Ovary (tissue), 9 donors: ENCODE data around the gene WWTR1. TPM values are rescaled to one million over a fixed set of nuclear protein-coding genes. Genes with fewer than 3 reads are reported as not detected.

ENCODE experiments used
- DNase-seq, 5 donors: peaks; one replicate each; pipeline ENCODE4 v3.0.0-alpha.2; 2019 to 2020
- H3K27ac ChIP-seq, 2 donors: fragments of 200-600 bp; one replicate each; pipeline versions ENCODE4 v1.5.1 to v1.8.0; 2019 to 2022
- H3K27me3 ChIP-seq: fragments of 200-600 bp; one replicate; pipeline ENCODE4 v1.8.0; 2022
- H3K36me3 ChIP-seq: fragments of 200-600 bp; sonication (generic); one replicate; pipeline ENCODE4 v1.5.1; 2019
- H3K4me1 ChIP-seq: one replicate; pipeline ENCODE4 v1.8.1; 2013; ENCODE audit warnings: mild to moderate bottlenecking, moderate library complexity; ENCODE audit not compliant: insufficient read depth
- H3K4me3 ChIP-seq: fragments of 200-600 bp; sonication (generic); one replicate; pipeline ENCODE4 v1.5.1; 2017
- H3K9me3 ChIP-seq, 2 donors: fragments of 200-600 bp in 1 of 2; sonication (generic) in 1 of 2; one replicate each; pipeline versions ENCODE4 v1.5.1 to v1.8.1; 2013 to 2019; ENCODE audit warnings: mild to moderate bottlenecking in 1 of 2, moderate library complexity in 1 of 2
- EP300 ChIP-seq: sonication (generic); formaldehyde crosslinking; IDR thresholded peaks from one replicate; pipeline ENCODE4 v1.6.1; 2017; ENCODE audit warnings: antibody characterized with exemption
- POLR2A ChIP-seq: fragments of 450-650 bp; IDR thresholded peaks from one replicate; pipeline ENCODE4 v1.6.1; 2017; ENCODE audit warnings: antibody characterized with exemption, mild to moderate bottlenecking, moderate library complexity
- WGBS, 3 donors: extraction: QIAGEN DNeasy Blood & Tissue Kit in 1 of 3; methylation state at CpG; one replicate each; pipeline versions ENCODE4 v1.1.5 to v1.1.7; 2013 to 2017; 5-methylcytosine and 5-hydroxymethylcytosine counted together
- intact Hi-C, 4 donors: fragments of 100-400 bp; cut with DNase I; formaldehyde crosslinking; loops; one replicate each; pipeline versions ENCODE4 v1.11.0 to v1.15.1; 2022 to 2023
- polyA plus RNA-seq, 2 donors: library from polyadenylated mRNA; stranded (reverse); fragments of 200-250 nt in 1 of 2; fragments of 350-450 nt in 1 of 2; fragmentation: Illumina TruSeq in 1 of 2; extraction: RNeasy Lipid Tissue Mini Kit (QIAGEN cat#74804) in 1 of 2; gene quantifications; one replicate each; pipeline ENCODE4 v1.2.3, GENCODE V29; 2013 to 2014
- total RNA-seq, 7 donors: library from RNA; depleted of rRNA in 2 of 7; stranded (reverse); fragments of >200 nt in 2 of 7; fragmentation: NEBNext Ultra II Directional in 3 of 7; extraction: Animal tissue kit (Norgen Biotek cat#: 25700) in 3 of 7; gene quantifications; one replicate each; pipeline versions ENCODE4 v1.1.0 to v1.2.4, GENCODE V29; 2016 to 2023
- TF ChIP-seq, protein P1 (sequence below), 3 donors: fragments of 450-650 bp in 2 of 3; fragments of 200-600 bp in 1 of 3; IDR thresholded peaks; one replicate each; pipeline versions ENCODE4 v1.5.1 to v1.8.0; 2016 to 2022; ENCODE audit warnings: antibody characterized with exemption in 3 of 3, mild to moderate bottlenecking in 1 of 3
- donor health status: DM: no; HTN: no; CAD: no; lungs with moderate emphysema.
- donor health status: DM: no; HTN: no; CAD: no.
- donor health status: Bipolar disorder and iron deficiency.
- donor health status: DM: yes; HTN: yes; CAD: no.
- donor health status: DM: no; HTN: no; CAD: no.
- donor health status: DM: yes; HTN: yes; CAD: no.

WWTR1 gene
- total and polyA plus RNA-seq, 9 donors = 65.4 to 160 (median 96.4) TPM

DNA sequence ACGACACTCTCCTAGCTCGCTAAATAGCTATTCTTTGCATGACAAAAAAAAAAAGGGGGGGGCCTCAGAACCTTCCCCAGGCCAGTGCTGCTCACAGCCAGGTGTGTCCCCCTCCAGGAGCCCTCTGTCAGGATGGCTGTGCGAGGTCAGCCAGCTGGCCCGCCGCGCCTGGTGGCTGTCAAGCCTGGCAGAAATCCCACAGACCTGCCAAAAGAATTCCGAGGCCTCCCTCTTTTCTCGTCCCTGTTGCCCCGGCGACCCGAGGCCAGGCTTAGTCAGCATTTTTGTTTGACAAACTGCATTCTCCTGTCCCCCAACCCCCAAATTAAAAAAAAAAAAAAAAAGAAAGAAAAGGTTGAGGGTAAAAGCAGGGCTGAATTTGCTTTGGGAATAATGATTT, 121.4 kb downstream of the WWTR1 start:
- no peaks in the 10 kb centered on the region for H3K36me3 ChIP-seq
- intact Hi-C loops = loop anchor here in 2 of 4 donors (5.0 to 10.0 kb wide), 3 partner anchors 58 to 121 kb away; partner anchors contain the start of gene WWTR1 (in 2 of the 2)
- H3K27ac ChIP-seq = peak overlapping the region; percentile 21 to 73
- TF ChIP-seq EP300 (no peak), POLR2A (no peak)
- TF ChIP-seq, protein P1, sequence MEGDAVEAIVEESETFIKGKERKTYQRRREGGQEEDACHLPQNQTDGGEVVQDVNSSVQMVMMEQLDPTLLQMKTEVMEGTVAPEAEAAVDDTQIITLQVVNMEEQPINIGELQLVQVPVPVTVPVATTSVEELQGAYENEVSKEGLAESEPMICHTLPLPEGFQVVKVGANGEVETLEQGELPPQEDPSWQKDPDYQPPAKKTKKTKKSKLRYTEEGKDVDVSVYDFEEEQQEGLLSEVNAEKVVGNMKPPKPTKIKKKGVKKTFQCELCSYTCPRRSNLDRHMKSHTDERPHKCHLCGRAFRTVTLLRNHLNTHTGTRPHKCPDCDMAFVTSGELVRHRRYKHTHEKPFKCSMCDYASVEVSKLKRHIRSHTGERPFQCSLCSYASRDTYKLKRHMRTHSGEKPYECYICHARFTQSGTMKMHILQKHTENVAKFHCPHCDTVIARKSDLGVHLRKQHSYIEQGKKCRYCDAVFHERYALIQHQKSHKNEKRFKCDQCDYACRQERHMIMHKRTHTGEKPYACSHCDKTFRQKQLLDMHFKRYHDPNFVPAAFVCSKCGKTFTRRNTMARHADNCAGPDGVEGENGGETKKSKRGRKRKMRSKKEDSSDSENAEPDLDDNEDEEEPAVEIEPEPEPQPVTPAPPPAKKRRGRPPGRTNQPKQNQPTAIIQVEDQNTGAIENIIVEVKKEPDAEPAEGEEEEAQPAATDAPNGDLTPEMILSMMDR (IDR thresholded peaks at IDR 0.05) = no peak
- H3K4me3 ChIP-seq = no peak overlapping the region
- H3K27me3 ChIP-seq = no peaks in the 10 kb centered on the region
- DNase-seq = peak; percentile 55 to 70 (median 59)
- H3K9me3 ChIP-seq = no peaks in the 10 kb centered on the region
- H3K4me1 ChIP-seq = peaks cover 30% of the 10 kb centered on the region
- WGBS, 3 donors = 12 to 16% (median 15%) methylated on average over 11 of the region's 11 CpGs

DNA sequence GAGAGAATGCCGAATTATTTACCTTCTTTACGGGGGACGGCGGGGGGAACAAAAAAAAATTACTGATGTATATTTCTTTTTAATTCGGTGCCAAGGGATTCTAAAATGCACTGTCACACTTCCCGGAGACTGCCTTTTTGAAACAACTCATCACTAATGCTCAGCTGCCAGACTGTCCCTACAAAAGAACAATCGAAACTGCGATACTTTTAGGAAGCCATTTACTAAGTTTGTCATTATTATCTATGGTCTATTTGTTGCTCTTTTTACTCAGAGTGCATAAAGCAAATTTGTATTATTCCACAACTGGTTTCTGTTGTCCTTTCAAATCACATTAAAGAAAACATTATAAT, 122.5 kb downstream of the WWTR1 start:
- H3K36me3 ChIP-seq = no peaks in the 10 kb centered on the region
- no peak for DNase-seq
- peak overlapping the region; percentile 33 to 73 for H3K27ac ChIP-seq
- no peaks in the 10 kb centered on the region for H3K9me3 ChIP-seq
- 6 to 14% (median 6%) methylated on average over 8 of the region's 8 CpGs for WGBS, 3 donors
- no peak for TF ChIP-seq POLR2A
- TF ChIP-seq, protein P1 (IDR thresholded peaks at IDR 0.05) = no peak
- TF ChIP-seq EP300 = no peak
- H3K27me3 ChIP-seq = no peaks in the 10 kb centered on the region
- H3K4me1 ChIP-seq = peaks cover 32% of the 10 kb centered on the region
- intact Hi-C loops = loop anchor here in 2 of 4 donors (5.0 to 10.0 kb wide), 3 partner anchors 59 to 122 kb away; partner anchors contain the start of gene WWTR1 (in 2 of the 2)
- no peak overlapping the region for H3K4me3 ChIP-seq

DNA sequence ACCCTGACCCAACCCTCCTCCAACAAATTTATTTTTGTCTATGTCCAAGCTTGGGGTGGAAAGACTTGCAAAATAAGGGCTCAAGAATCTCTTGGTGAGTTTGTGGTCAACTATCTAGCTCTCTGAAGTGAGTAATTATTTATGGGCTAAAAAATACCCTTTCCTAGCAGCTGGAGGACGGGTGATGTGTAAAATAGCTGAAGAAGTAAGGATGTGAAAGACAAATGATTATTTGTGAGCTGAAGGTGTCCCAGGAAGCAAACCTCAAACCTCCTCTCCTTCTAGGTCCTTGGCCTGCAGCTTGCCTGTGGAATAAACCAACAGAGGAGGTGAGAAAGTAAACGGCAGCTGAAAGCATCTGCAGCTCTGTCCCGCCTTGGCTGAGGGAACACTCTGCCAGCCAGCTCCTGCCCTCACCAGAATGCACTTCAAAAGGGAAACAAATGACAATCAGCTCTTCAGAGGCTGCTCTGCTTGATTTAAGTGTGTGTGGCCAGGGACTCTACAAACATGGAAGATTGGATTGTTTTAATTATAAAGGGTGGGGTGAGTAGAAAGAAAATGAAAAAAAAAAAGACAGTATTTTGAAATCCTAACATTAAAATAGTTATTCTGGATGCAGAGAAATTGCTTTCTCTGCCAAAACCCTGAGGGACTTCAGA, 123.0 kb downstream of the WWTR1 start:
- intact Hi-C loops = loop anchor here in 3 of 4 donors (5.0 to 10.0 kb wide), 3 partner anchors 60 to 122 kb away; partner anchors contain the start of gene WWTR1 (in 3 of the 3)
- peak in 1 of 5 donors; percentile 30 for DNase-seq
- no peaks in the 10 kb centered on the region for H3K36me3 ChIP-seq
- no peaks in the 10 kb centered on the region for H3K27me3 ChIP-seq
- H3K9me3 ChIP-seq = no peaks in the 10 kb centered on the region
- no peak overlapping the region for H3K4me3 ChIP-seq
- 5 to 15% (median 5%) methylated on average over 3 of the region's 3 CpGs for WGBS, 3 donors
- peaks cover 32% of the 10 kb centered on the region for H3K4me1 ChIP-seq
- TF ChIP-seq EP300 (no peak), POLR2A (no peak)
- TF ChIP-seq, protein P1 (IDR thresholded peaks at IDR 0.05) = no peak
- peak overlapping the region in 1 of 2 donors; percentile 73 for H3K27ac ChIP-seq

DNA sequence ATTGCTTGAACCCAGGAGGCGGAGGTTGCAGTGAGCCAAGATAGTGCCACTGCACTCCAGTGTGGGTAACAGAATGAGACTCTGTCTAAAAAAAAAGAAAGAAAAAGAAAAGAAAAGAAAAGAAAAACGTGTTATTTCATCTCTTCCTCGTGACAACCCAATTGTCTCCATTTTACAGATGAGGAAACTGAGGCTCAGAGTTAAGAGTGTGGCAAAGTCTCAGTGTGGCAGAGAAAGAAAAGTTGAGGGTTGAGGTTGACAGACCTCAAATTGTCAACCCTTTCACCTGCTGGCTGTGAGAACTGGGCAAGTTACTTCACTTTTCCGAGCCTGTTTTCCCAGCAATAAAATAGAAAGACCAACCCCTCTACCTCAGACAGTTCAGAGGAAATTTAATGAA, 123.7 kb downstream of the WWTR1 start:
- no peaks in the 10 kb centered on the region for H3K9me3 ChIP-seq
- H3K27me3 ChIP-seq = no peaks in the 10 kb centered on the region
- no peaks in the 10 kb centered on the region for H3K36me3 ChIP-seq
- WGBS, 3 donors = 66 to 73% (median 66%) methylated on average over 4 of the region's 4 CpGs
- H3K27ac ChIP-seq = peak overlapping the region in 1 of 2 donors; percentile 73
- H3K4me3 ChIP-seq = no peak overlapping the region
- peaks cover 28% of the 10 kb centered on the region for H3K4me1 ChIP-seq
- intact Hi-C loops = loop anchor here in 2 of 4 donors (5.0 to 10.0 kb wide), 3 partner anchors 61 to 123 kb away; partner anchors contain the start of gene WWTR1 (in 2 of the 2)
- TF ChIP-seq EP300 (no peak), POLR2A (no peak)
- TF ChIP-seq, protein P1 (IDR thresholded peaks at IDR 0.05) = no peak
- no peak for DNase-seq
